ENCODE data around the gene PRPF8.
"Not testable (repeated sequence)": the region's sequence is repeated elsewhere in the genome, so short reads cannot be mapped to it uniquely, and the experiment has no call there.

Gene PRPF8

DNA sequence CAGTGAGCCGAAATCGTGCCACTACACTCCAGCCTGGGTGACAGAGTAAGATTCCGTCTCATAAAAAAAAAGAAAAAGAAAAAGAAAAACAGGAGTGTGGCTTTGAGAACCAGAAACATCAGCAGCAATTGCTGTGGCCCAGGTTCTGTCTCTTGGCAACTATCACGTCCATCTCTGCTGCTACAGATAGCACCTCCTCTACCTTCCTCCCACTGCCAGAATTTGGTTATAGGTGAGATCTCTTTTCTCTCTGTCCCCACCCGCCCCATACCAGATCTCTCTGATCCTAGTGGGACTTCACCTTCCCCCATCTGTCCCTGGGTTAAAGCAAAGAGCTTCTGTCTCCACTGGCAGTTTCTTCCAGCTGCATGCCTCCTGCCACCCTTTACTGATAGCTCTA lies 22.4 kb upstream of the PRPF8 start:
- H3K9ac ChIP-seq (ENCODE audit: low read depth, low read length): no peak overlapping the region
- H3K27ac ChIP-seq (ENCODE audit: low read length): no peak overlapping the region
- no peak for DNase-seq
- H3K27me3 ChIP-seq (ENCODE audit: insufficient read depth, low read length, poor library complexity): peaks cover 5% of the 10 kb centered on the region
- no peaks in the 10 kb centered on the region for H4K20me1 ChIP-seq (ENCODE audit: insufficient read depth, low read length)
- no peak for ATAC-seq (ENCODE audit: insufficient read depth, low read depth)
- no peak overlapping the region for H3K4me3 ChIP-seq (ENCODE audit: low read depth in 1 of 2, low read length in 2 of 2)
- H3K36me3 ChIP-seq (ENCODE audit: insufficient read depth, low read length): no peaks in the 10 kb centered on the region
- no peak overlapping the region for H2AFZ ChIP-seq (ENCODE audit: low read depth, low read length)
- H3K79me2 ChIP-seq (ENCODE audit: insufficient read depth, low read length): no peaks in the 10 kb centered on the region
- H3K4me2 ChIP-seq (ENCODE audit: insufficient read depth, low read length): no peak overlapping the region
- no peaks in the 10 kb centered on the region for H3K9me3 ChIP-seq (ENCODE audit: insufficient read depth, low read length, severe bottlenecking)
- H3K4me1 ChIP-seq (ENCODE audit: insufficient read depth, low read length): no peaks in the 10 kb centered on the region
- TF ChIP-seq, protein P1, sequence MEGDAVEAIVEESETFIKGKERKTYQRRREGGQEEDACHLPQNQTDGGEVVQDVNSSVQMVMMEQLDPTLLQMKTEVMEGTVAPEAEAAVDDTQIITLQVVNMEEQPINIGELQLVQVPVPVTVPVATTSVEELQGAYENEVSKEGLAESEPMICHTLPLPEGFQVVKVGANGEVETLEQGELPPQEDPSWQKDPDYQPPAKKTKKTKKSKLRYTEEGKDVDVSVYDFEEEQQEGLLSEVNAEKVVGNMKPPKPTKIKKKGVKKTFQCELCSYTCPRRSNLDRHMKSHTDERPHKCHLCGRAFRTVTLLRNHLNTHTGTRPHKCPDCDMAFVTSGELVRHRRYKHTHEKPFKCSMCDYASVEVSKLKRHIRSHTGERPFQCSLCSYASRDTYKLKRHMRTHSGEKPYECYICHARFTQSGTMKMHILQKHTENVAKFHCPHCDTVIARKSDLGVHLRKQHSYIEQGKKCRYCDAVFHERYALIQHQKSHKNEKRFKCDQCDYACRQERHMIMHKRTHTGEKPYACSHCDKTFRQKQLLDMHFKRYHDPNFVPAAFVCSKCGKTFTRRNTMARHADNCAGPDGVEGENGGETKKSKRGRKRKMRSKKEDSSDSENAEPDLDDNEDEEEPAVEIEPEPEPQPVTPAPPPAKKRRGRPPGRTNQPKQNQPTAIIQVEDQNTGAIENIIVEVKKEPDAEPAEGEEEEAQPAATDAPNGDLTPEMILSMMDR (IDR thresholded peaks at IDR 0.05; ENCODE audit: borderline replicate concordance, extremely low read depth, low read length, poor library complexity, severe bottlenecking): no peak
- no peak for TF ChIP-seq EZH2 (IDR thresholded peaks at IDR 0.05; ENCODE audit: borderline replicate concordance, low read depth, low read length, severe bottlenecking)

DNA sequence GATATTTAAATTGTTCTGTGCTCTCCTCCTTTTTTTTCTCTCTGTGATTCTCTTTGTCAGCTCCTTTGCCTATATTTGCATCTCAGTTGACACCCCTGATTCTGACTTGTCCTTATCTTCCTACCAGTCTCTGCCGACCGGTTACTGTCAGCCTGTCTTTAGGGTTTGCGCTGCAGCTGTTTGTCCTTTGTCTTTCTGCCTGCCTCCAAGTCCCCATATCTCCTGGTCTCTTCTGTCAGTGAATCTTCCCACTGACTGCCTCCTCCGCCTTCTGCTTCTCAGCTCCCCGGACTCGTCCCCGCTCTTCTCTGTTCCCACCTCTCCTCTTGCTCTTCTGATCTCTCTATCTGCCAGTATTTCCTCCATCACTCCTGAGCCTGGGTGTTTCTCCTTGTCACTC lies 20.3 kb upstream of the PRPF8 start:
- no peak for DNase-seq
- Histone ChIP-seq H3K79me2 (ENCODE audit: insufficient read depth, low read length) (no peaks in the 10 kb centered on the region), H3K36me3 (ENCODE audit: insufficient read depth, low read length) (no peaks in the 10 kb centered on the region), H3K4me3 (ENCODE audit: low read depth in 1 of 2, low read length in 2 of 2) (no peak overlapping the region), H3K4me2 (ENCODE audit: insufficient read depth, low read length) (no peak overlapping the region), H2AFZ (ENCODE audit: low read depth, low read length) (no peak overlapping the region), H3K9me3 (ENCODE audit: insufficient read depth, low read length, severe bottlenecking) (no peaks in the 10 kb centered on the region), H3K27ac (ENCODE audit: low read length) (no peak overlapping the region), H4K20me1 (ENCODE audit: insufficient read depth, low read length) (no peaks in the 10 kb centered on the region), H3K27me3 (ENCODE audit: insufficient read depth, low read length, poor library complexity) (peaks cover 5% of the 10 kb centered on the region), H3K4me1 (ENCODE audit: insufficient read depth, low read length) (no peaks in the 10 kb centered on the region), H3K9ac (ENCODE audit: low read depth, low read length) (no peak overlapping the region)
- ATAC-seq (ENCODE audit: insufficient read depth, low read depth): no peak
- TF ChIP-seq, protein P1 (IDR thresholded peaks at IDR 0.05; ENCODE audit: borderline replicate concordance, extremely low read depth, low read length, poor library complexity, severe bottlenecking): no peak
- TF ChIP-seq EZH2 (IDR thresholded peaks at IDR 0.05; ENCODE audit: borderline replicate concordance, low read depth, low read length, severe bottlenecking): no peak

DNA sequence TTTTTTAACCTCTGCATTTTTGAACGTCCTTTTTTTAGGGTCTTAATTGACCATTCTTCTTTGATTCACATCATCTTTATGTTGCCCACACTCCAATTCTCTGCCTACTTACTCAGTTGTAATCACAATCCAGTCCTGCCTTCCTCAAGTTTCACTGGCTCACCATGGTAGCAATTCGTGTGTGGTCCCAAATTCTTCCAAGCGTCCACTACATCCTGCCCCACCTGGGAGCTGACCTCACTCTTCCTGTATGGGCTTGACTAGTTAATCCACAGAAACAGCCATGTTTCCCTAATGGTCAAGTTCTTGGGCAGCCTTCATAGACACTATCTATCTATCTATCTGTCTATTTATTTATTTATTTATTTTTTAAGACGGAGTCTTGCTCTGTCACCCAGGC lies 18.4 kb upstream of the PRPF8 start:
- Histone ChIP-seq H3K9ac (ENCODE audit: low read depth, low read length) (no peak overlapping the region), H3K4me3 (ENCODE audit: low read depth in 1 of 2, low read length in 2 of 2) (no peak overlapping the region), H3K9me3 (ENCODE audit: insufficient read depth, low read length, severe bottlenecking) (no peaks in the 10 kb centered on the region), H3K4me1 (ENCODE audit: insufficient read depth, low read length) (no peaks in the 10 kb centered on the region), H4K20me1 (ENCODE audit: insufficient read depth, low read length) (no peaks in the 10 kb centered on the region), H3K4me2 (ENCODE audit: insufficient read depth, low read length) (no peak overlapping the region), H3K27ac (ENCODE audit: low read length) (no peak overlapping the region), H2AFZ (ENCODE audit: low read depth, low read length) (no peak overlapping the region), H3K27me3 (ENCODE audit: insufficient read depth, low read length, poor library complexity) (peaks cover 5% of the 10 kb centered on the region), H3K36me3 (ENCODE audit: insufficient read depth, low read length) (no peaks in the 10 kb centered on the region), H3K79me2 (ENCODE audit: insufficient read depth, low read length) (no peaks in the 10 kb centered on the region)
- ATAC-seq (ENCODE audit: insufficient read depth, low read depth) (no peak), DNase-seq (no peak)
- TF ChIP-seq EZH2 (IDR thresholded peaks at IDR 0.05; ENCODE audit: borderline replicate concordance, low read depth, low read length, severe bottlenecking): no peak
- TF ChIP-seq, protein P1 (IDR thresholded peaks at IDR 0.05; ENCODE audit: borderline replicate concordance, extremely low read depth, low read length, poor library complexity, severe bottlenecking): no peak

DNA sequence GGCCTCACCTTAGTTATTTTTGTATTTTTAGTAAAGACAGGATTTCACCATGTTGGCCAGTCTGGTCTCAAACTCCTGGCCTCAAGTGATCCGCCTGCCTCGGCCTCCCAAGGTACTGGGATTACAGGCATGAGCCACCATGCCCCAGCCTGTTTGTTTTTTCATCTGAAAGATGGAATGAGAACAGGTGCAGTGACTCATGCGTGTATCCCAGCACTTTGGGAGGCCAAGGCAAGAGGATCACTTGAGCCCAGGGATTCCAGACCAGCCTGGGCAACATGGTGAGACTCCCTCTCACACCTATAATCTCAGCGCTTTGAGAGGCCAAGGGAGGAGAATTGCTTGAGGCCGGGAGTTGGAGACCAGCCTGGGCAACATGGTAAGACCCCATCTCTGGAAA lies 15.2 kb upstream of the PRPF8 start:
- H2AFZ ChIP-seq (ENCODE audit: low read depth, low read length); H3K27ac ChIP-seq (ENCODE audit: low read length); H3K9ac ChIP-seq (ENCODE audit: low read depth, low read length); H3K9me3 ChIP-seq (ENCODE audit: insufficient read depth, low read length, severe bottlenecking); H3K36me3 ChIP-seq (ENCODE audit: insufficient read depth, low read length); H3K79me2 ChIP-seq (ENCODE audit: insufficient read depth, low read length); H3K4me1 ChIP-seq (ENCODE audit: insufficient read depth, low read length); H3K27me3 ChIP-seq (ENCODE audit: insufficient read depth, low read length, poor library complexity); H3K4me3 ChIP-seq (ENCODE audit: low read depth in 1 of 2, low read length in 2 of 2); H4K20me1 ChIP-seq (ENCODE audit: insufficient read depth, low read length); DNase-seq; H3K4me2 ChIP-seq (ENCODE audit: insufficient read depth, low read length); ATAC-seq (ENCODE audit: insufficient read depth, low read depth): not testable (repeated sequence)

Data from DND-41 (cell line).